A549 (cell line): ENCODE results near the gene TBC1D14.

Experiments
- CHD4 ChIP-seq: fragments of 200-600 bp; sonication (generic); IDR thresholded peaks from 2 replicates; pipeline ENCODE4 v1.6.1; 2016; ENCODE audit warnings: antibody characterized with exemption, mild to moderate bottlenecking, borderline replicate concordance
- CTCF ChIP-seq: fragments of >200 bp; sonication (Bioruptor Twin); formaldehyde crosslinking; IDR thresholded peaks from 3 replicates; pipeline ENCODE4 v1.5.1; 2016
- EHMT2 ChIP-seq: fragments of 200-600 bp; sonication (generic); IDR thresholded peaks from 2 replicates; pipeline ENCODE4 v1.6.1; 2016; ENCODE audit warnings: antibody characterized with exemption, low read depth, mild to moderate bottlenecking, moderate library complexity
- POLR2A ChIP-seq: IDR thresholded peaks from 2 replicates; pipeline ENCODE4 v1.6.1; 2012; ENCODE audit warnings: mild to moderate bottlenecking, low read length
- RAD21 ChIP-seq, 2 experiments: fragments of >200 bp in 1 of 2; sonication (Bioruptor Twin) in 1 of 2; formaldehyde crosslinking in 1 of 2; IDR thresholded peaks in 1 of 2; conservative IDR thresholded peaks in 1 of 2; 2 replicates in 1 of 2; 3 replicates in 1 of 2; pipeline ENCODE4 v1.6.1; 2012 to 2018; ENCODE audit warnings: inconsistent platforms in 1 of 2
- RARB ChIP-seq: fragments of 250-450 bp; sonication (Bioruptor Pico); IDR thresholded peaks from 2 replicates; pipeline ENCODE4 v1.8.0; 2021; ENCODE audit warnings: mild to moderate bottlenecking, moderate library complexity
- REST ChIP-seq: fragments of 200-600 bp; sonication (generic); IDR thresholded peaks from 2 replicates; pipeline ENCODE4 v1.6.1; 2016; ENCODE audit warnings: antibody characterized with exemption, mild to moderate bottlenecking, moderate library complexity
- RFX5 ChIP-seq: fragments of 450-650 bp; IDR thresholded peaks from 2 replicates; pipeline ENCODE4 v1.7.1; 2014; ENCODE audit warnings: antibody characterized with exemption, mild to moderate bottlenecking, moderate library complexity

- no peak for TF ChIP-seq EHMT2
- TF ChIP-seq RARB (CRISPR knock-in tag): no peak
- 0 out of 2 replicates have a peak, but pooled peaks have one; percentile 5 for TF ChIP-seq POLR2A
- no peak for TF ChIP-seq REST
- TF ChIP-seq RFX5: no peak
- TF ChIP-seq CTCF: no peak
- TF ChIP-seq RAD21 (conservative IDR thresholded peaks at IDR 0.05 in 1 of 2, IDR thresholded peaks at IDR 0.05 in 1 of 2): peak in 1 of 2 experiments; percentile 23; a peak in 2 of 5 replicates
- TF ChIP-seq CHD4: no peak
Measured at GRCh38 chr4:6986781-6987587, 77.4 kb downstream of the TBC1D14 start.
